GM21529 (cell line): Measurements from ENCODE around the gene SH3RF1.

ENCODE experiments used
- ATAC-seq: cut with Tn5 transposase; IDR thresholded peaks from one replicate; pipeline ENCODE4 v1.9.1; 2021; ENCODE audit not compliant: unreplicated experiment

The SH3RF1 gene

GRCh38 chr4:169080981-169081380 is 189.8 kb downstream of the SH3RF1 start:
- no peak for ATAC-seq

GRCh38 chr4:169079942-169080827 is 190.6 kb downstream of the SH3RF1 start:
- peak; percentile 88 for ATAC-seq

- ATAC-seq, result no peak
Measured at GRCh38 chr4:169074117-169074516, 196.6 kb downstream of the SH3RF1 start.

- no peak for ATAC-seq
Measured at GRCh38 chr4:169071747-169072146, 199.0 kb downstream of the SH3RF1 start.

GRCh38 chr4:169070895-169071218 is 199.9 kb downstream of the SH3RF1 start:
- ATAC-seq, result no peak

- ATAC-seq, result no peak
Measured at GRCh38 chr4:169070071-169070894, 200.5 kb downstream of the SH3RF1 start.

- peak; percentile 64 for ATAC-seq
Measured at GRCh38 chr4:169068423-169068822, 202.3 kb downstream of the SH3RF1 start.

GRCh38 chr4:169066934-169067333 is 203.8 kb downstream of the SH3RF1 start:
- no peak for ATAC-seq

GRCh38 chr4:169064296-169064695 is 206.5 kb downstream of the SH3RF1 start:
- ATAC-seq, result no peak

- ATAC-seq, result no peak
Measured at GRCh38 chr4:169063441-169063840, 207.3 kb downstream of the SH3RF1 start.

- no peak for ATAC-seq
Measured at GRCh38 chr4:169062897-169063244, 207.9 kb downstream of the SH3RF1 start.

GRCh38 chr4:169061386-169061785 is 209.4 kb downstream of the SH3RF1 start:
- no peak for ATAC-seq

- ATAC-seq, result no peak
Measured at GRCh38 chr4:169060391-169061091, 210.2 kb downstream of the SH3RF1 start.

- no peak for ATAC-seq
Measured at GRCh38 chr4:169059306-169060211, 211.2 kb downstream of the SH3RF1 start.

- no peak for ATAC-seq
Measured at GRCh38 chr4:169058312-169058711, 212.4 kb downstream of the SH3RF1 start.

- peak; percentile 75 for ATAC-seq
Measured at GRCh38 chr4:169054879-169055278, 215.9 kb downstream of the SH3RF1 start.

- no peak for ATAC-seq
Measured at GRCh38 chr4:169052594-169052945, 218.2 kb downstream of the SH3RF1 start.

- no peak for ATAC-seq
Measured at GRCh38 chr4:169051761-169052593, 218.8 kb downstream of the SH3RF1 start.

GRCh38 chr4:169050881-169051760 is 219.6 kb downstream of the SH3RF1 start:
- ATAC-seq, result no peak
